ENCODE data around the gene SLC7A1. TPM values are rescaled to one million over a fixed set of nuclear protein-coding genes. Genes with fewer than 3 reads are reported as not detected.

SLC7A1 gene
- polyA plus RNA-seq, 2 of the 4 experiments (the other 2 are of a cell fraction), result 19.9 to 24.8 TPM

DNA sequence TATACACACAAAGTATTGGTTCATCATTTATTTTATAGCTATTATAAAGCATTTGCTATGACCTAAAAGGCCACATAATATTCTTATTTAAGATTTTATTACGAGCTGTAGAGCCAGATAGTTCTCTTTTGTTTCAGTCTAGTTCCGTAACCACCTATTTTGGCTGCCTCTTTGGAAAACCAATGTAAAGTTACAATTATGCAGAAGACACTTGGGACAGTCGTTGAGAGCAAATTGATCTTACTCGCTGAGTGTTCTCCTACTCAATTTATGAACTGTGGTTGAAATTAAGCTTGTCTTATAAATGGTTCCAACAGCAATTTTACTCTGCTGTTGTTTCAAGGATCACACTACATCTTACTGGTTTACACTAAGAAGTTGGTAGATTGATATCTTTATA lies 122.3 kb downstream of the SLC7A1 start:
- TF ChIP-seq CBX2 (IDR thresholded peaks at IDR 0.05; ENCODE audit: borderline replicate concordance, low read depth) (no peak), GATA3 (IDR thresholded peaks at IDR 0.05; ENCODE audit: borderline replicate concordance) (no peak), HOXA7 (CRISPR knock-in tag; IDR thresholded peaks at IDR 0.05) (no peak), CBX8 (IDR thresholded peaks at IDR 0.05) (no peak), EHMT2 (IDR thresholded peaks at IDR 0.05; ENCODE audit: low read depth) (no peak), ZC3H11A (IDR thresholded peaks at IDR 0.05) (no peak)
- no peak overlapping the region for H3K4me3 ChIP-seq
- DNase-seq (ENCODE audit: low read depth in 1 of 2, low spot score in 1 of 2) (no peak), FAIRE-seq (no peak), ATAC-seq (no peak)
- 33% methylated on average over 4 of the region's 4 CpGs for WGBS (ENCODE audit: missing lambda C conversion rate)
- H3K9me3 ChIP-seq, result no peaks in the 10 kb centered on the region
- no peak overlapping the region for H3K4me2 ChIP-seq
- ChIA-PET POLR2A (no interaction called here), CTCF (interaction anchor here (0.6 to 2.0 kb wide), 6 partner anchors 8 to 669 kb away, joined by 3 to 15 read pairs (median 4); no protein-coding TSS in a partner anchor)
- no peak overlapping the region for H3K27ac ChIP-seq
- no peaks in the 10 kb centered on the region for H3K4me1 ChIP-seq

DNA sequence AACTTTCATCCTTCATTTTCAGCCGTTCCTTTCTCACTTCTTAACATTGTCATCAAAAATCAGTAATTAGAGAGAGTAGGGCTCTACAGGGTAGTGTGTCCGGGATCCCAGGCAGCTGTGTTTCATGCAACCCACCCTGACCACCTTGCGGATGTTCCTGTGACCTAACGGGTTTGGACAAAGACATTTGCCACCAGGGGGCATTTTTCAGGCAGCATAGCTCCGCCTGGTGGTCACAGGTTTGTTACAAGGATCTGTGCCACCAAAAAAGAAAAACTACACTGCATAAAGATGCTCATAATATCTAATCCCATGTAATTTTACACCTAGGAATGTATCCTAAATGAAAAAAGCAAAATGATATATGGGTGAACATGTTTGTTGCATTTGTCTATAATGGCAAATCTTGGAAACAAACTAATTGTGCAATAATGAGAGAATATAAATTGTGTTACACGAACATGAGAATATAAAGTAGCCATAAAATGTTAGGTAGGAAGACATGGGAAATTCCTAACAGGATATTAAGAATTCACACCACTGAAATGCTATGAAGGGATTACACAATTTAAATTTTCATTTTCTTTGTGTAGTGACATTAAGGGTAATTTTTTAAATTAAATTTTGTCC lies 123.0 kb downstream of the SLC7A1 start:
- peak; percentile 70 to 80; a peak in 5 of 6 replicates for ATAC-seq
- WGBS (ENCODE audit: missing lambda C conversion rate), result 25% methylated on average over 5 of the region's 6 CpGs
- peak; percentile 28 to 65 for DNase-seq (ENCODE audit: low read depth in 1 of 2, low spot score in 1 of 2)
- POLR2A ChIA-PET, result no interaction called here
- Histone ChIP-seq H3K4me2 (no peak overlapping the region), H3K9me3 (no peaks in the 10 kb centered on the region), H3K27ac (no peak overlapping the region), H3K4me3 (no peak overlapping the region), H3K4me1 (no peaks in the 10 kb centered on the region)
- CTCF ChIA-PET, result interaction anchor here (0.5 to 2.0 kb wide), 11 partner anchors 9 to 441 kb away, joined by 3 to 15 read pairs (median 4); no protein-coding TSS in a partner anchor
- FAIRE-seq, result no peak
- 0 out of 4 replicates have a peak, but pooled peaks of 1 of the 2 experiments have one; percentile 19 for TF ChIP-seq CEBPB (IDR thresholded peaks at IDR 0.05)
- TF ChIP-seq ZSCAN20 (CRISPR knock-in tag; IDR thresholded peaks at IDR 0.05), result no peak
- TF ChIP-seq, protein P1, sequence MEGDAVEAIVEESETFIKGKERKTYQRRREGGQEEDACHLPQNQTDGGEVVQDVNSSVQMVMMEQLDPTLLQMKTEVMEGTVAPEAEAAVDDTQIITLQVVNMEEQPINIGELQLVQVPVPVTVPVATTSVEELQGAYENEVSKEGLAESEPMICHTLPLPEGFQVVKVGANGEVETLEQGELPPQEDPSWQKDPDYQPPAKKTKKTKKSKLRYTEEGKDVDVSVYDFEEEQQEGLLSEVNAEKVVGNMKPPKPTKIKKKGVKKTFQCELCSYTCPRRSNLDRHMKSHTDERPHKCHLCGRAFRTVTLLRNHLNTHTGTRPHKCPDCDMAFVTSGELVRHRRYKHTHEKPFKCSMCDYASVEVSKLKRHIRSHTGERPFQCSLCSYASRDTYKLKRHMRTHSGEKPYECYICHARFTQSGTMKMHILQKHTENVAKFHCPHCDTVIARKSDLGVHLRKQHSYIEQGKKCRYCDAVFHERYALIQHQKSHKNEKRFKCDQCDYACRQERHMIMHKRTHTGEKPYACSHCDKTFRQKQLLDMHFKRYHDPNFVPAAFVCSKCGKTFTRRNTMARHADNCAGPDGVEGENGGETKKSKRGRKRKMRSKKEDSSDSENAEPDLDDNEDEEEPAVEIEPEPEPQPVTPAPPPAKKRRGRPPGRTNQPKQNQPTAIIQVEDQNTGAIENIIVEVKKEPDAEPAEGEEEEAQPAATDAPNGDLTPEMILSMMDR (IDR thresholded peaks at IDR 0.05), result peak; percentile 79
- TF ChIP-seq, protein P2, sequence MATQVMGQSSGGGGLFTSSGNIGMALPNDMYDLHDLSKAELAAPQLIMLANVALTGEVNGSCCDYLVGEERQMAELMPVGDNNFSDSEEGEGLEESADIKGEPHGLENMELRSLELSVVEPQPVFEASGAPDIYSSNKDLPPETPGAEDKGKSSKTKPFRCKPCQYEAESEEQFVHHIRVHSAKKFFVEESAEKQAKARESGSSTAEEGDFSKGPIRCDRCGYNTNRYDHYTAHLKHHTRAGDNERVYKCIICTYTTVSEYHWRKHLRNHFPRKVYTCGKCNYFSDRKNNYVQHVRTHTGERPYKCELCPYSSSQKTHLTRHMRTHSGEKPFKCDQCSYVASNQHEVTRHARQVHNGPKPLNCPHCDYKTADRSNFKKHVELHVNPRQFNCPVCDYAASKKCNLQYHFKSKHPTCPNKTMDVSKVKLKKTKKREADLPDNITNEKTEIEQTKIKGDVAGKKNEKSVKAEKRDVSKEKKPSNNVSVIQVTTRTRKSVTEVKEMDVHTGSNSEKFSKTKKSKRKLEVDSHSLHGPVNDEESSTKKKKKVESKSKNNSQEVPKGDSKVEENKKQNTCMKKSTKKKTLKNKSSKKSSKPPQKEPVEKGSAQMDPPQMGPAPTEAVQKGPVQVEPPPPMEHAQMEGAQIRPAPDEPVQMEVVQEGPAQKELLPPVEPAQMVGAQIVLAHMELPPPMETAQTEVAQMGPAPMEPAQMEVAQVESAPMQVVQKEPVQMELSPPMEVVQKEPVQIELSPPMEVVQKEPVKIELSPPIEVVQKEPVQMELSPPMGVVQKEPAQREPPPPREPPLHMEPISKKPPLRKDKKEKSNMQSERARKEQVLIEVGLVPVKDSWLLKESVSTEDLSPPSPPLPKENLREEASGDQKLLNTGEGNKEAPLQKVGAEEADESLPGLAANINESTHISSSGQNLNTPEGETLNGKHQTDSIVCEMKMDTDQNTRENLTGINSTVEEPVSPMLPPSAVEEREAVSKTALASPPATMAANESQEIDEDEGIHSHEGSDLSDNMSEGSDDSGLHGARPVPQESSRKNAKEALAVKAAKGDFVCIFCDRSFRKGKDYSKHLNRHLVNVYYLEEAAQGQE (IDR thresholded peaks at IDR 0.05), result no peak
- TF ChIP-seq SMC3 (IDR thresholded peaks at IDR 0.05), result peak; percentile 54
- TF ChIP-seq RAD21 (conservative IDR thresholded peaks at IDR 0.05 in 1 of 2, IDR thresholded peaks at IDR 0.05 in 1 of 2), result peak; percentile 44 to 62; a peak in 4 of 5 replicates
- no peak for TF ChIP-seq RFX5 (IDR thresholded peaks at IDR 0.05)
- no peak for TF ChIP-seq MAZ (IDR thresholded peaks at IDR 0.05; ENCODE audit: borderline replicate concordance, low read depth, low read length)

DNA sequence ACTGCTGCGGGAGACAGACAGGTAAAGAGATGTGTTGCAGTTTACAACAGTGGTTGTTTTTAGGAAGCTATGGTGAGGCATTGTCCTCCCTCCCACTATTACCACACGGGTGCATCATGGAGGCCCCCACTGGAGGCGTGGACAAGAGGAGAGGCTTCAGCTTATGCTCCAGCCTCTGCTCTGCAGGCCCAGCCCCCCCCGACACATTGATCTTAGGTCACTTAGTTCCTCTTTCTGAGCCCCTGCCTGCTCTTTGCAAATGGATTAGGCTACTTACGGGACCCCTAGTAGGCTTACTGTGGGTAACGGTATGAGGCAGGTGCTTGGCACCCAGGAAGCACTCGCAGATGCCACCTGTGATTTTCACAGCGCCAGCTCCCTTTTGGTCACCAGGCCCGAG lies 123.9 kb downstream of the SLC7A1 start:
- POLR2A ChIA-PET, result no interaction called here
- CTCF ChIA-PET, result interaction anchor here (0.5 to 2.0 kb wide), 8 partner anchors 10 to 442 kb away, joined by 3 to 15 read pairs (median 4); no protein-coding TSS in a partner anchor
- no peaks in the 10 kb centered on the region for H3K4me1 ChIP-seq
- no peak for DNase-seq (ENCODE audit: low read depth in 1 of 2, low spot score in 1 of 2)
- H3K4me3 ChIP-seq, result no peak overlapping the region
- H3K4me2 ChIP-seq, result no peak overlapping the region
- WGBS (ENCODE audit: missing lambda C conversion rate), result 51% methylated on average over 8 of the region's 9 CpGs
- no peak for TF ChIP-seq HDAC2 (IDR thresholded peaks at IDR 0.05)
- no peak for TF ChIP-seq ZNF302 (CRISPR knock-in tag; IDR thresholded peaks at IDR 0.05)
- no peak for TF ChIP-seq ZC3H11A (IDR thresholded peaks at IDR 0.05)
- no peaks in the 10 kb centered on the region for H3K9me3 ChIP-seq
- no peak overlapping the region for H3K27ac ChIP-seq
- FAIRE-seq, result no peak
- no peak for ATAC-seq

Measured in A549 (cell line).